GM18505 (cell line): Measurements from ENCODE around the gene MFN1.
"Not testable (repeated sequence)": the region's sequence is repeated elsewhere in the genome, so short reads cannot be mapped to it uniquely, and the experiment has no call there.

Experiments
- ATAC-seq: cut with Tn5 transposase; IDR thresholded peaks from one replicate; pipeline ENCODE4 v1.9.1; 2021; ENCODE audit not compliant: unreplicated experiment
- POLR2A ChIP-seq: IDR thresholded peaks from 4 replicates; pipeline ENCODE4 v1.6.1; 2011; ENCODE audit warnings: borderline replicate concordance; ENCODE audit not compliant: insufficient read depth, insufficient read length; ENCODE audit errors: extremely low read depth

The MFN1 gene

GRCh38 chr3:179347345-179348194 is at the start of gene MFN1:
Gene MFN1 (plus strand): TSS chr3:179347709. CDS start chr3:179348852, 1,143 bp downstream.
- ATAC-seq, result peak; percentile 93
- TF ChIP-seq POLR2A, result peak; percentile 94

GRCh38 chr3:179297971-179298725 is 49.4 kb upstream of the MFN1 start:
- ATAC-seq, result no peak
- no peak for TF ChIP-seq POLR2A

DNA sequence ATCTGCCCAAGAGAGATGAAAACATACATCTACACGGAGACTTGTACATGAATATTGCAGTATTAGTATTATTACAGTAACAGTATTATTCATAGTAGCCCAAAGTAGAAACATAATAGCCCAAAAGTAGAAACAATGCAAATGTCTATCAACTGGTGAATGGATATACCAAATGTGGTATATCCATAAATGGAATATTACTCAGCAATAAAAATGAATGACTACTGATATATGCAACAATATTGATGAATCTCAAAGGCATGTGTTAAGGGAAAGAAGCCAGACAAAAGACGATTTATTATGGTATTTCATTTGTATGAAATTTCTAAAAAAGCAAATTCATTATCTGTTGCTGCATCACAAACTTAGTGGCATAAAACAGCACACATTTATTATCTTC is 48.2 kb upstream of the MFN1 start:
- TF ChIP-seq POLR2A, result no peak

DNA sequence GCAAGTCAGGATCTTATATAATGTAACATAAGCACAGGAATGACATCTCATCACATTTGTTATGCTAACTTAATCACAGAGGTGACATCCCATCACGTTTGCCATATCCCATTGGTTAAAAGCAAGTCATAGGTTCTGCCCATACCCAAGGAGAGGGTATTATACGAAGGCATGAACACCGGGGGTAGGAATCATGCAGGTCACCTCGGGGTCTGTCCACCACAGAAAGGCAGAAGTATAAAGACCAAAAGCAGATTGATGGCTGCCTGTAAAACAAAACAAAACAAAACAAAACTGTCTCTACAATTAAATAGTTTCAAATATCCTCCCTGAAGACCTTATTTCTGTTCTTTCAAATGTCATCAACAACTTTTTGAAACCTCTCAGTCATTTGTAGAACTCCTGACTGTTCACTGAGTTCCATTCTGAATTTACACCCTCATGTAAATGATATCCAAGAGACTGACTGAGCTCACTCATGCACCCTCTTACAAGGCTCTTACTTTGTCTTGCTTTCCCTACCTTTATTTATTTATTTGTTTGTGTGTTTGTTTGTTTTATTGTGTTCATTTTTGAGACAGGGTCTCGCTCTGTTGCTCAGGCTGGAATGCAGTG is 47.4 kb upstream of the MFN1 start:
- TF ChIP-seq POLR2A, result no peak
- peak; percentile 61 for ATAC-seq

More for the DNA sequence above, 48.2 kb upstream of the MFN1 start:
- no peak for ATAC-seq

GRCh38 chr3:179301645-179302044 is 45.9 kb upstream of the MFN1 start:
- no peak for ATAC-seq
- TF ChIP-seq POLR2A, result no peak

DNA sequence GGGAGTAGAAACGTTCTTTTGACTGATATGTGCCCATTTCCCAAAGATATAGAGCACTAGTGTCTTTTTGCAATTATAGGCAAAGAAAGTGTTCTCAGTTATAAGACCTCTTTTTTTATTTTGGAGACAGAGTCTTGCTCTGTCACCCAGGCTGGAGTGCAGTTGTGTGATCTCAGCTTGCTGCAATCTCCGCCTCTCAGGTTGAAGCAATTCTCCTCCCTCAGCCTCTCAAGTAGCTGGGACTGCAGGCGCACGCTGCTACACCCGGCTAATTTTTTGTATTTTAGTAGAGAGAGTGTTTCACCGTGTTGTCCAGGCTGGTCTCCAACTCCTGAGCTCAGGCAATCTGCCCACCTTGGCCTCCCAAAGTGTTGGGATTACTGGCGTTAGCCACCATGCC is 45.4 kb upstream of the MFN1 start:
- no peak for TF ChIP-seq POLR2A
- ATAC-seq, result no peak

GRCh38 chr3:179304605-179305004 is 42.9 kb upstream of the MFN1 start:
- ATAC-seq, result no peak

DNA sequence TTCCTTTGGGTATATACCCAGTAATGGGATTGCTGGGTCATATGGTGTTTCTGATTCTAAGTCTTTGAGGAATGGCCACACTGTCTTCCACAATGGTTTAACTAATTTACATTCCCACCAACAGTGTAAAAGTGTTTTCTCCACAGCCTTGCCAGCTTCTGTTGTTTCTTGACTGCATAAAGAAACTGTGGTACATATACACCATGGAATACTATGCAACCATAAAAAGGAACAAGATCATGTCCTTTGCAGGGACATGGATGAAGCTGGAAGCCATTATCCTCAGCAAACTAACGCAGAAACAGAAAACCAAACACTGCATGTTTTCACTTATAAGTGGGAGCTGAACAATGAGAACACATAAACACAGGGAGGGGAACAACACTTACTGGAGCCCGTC is 40.1 kb upstream of the MFN1 start:
- not testable (repeated sequence) for ATAC-seq

More at GRCh38 chr3:179304605-179305004, 42.9 kb upstream of the MFN1 start:
- TF ChIP-seq POLR2A, result no peak

DNA sequence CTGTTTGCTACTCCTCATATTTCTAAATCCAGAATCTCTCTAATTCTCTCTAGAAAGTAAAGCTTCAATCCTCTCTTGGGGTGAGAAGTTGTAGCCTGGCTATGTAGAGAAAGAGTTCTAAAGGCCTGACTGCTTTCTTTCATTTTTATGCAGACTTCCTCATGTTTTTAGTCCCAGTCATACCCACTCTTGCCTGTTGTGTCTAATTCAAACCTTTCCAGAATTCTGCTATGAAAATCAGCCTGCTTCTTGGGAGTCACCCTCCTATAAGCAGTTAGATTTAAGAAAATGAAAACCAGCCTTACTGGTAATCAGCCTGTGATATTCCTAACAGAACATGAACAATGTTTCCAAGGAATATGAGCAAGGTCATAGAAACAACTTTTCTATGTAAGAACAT is 39.5 kb upstream of the MFN1 start:
- TF ChIP-seq POLR2A, result no peak
- ATAC-seq, result no peak

DNA sequence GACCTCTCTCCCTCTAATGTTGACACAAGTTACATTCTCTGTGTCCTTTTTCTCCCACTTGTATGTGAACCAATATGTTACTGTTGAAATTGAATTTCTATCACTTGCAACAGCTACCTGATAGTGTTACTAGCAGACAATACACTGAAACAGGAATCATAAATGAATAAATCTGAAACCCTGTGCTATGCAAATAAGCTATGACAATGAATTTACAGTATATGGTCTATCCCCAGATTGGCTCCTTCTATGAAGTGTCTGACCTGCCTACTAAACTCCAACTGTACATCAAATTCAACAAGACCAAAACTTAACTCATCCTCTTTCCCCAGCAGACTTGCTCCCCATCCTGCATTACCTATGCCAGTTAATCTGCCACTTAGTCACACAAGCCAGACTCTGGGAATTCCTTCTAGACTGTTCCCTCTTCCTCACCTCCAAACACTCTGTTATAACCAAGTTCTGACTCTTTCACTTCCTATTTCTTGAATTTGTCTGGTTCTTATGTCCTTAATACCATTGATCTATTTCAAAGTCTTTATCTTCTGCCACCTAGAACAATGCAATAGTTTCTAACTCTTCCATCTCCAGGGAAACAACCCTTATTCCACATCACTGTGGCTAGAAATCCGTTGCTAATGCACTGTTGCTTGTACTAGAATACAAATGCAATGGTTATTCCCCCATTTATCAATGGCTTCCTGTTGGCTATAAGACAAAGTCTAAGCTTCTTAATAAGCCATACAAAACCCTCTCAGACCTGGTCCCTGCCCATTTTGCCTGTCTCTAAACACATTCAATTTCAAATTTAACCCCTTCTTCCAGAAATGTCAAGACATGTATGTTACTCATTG is 38.1 kb upstream of the MFN1 start:
- no peak for TF ChIP-seq POLR2A
- peak; percentile 92 for ATAC-seq

GRCh38 chr3:179318876-179319275 is 28.6 kb upstream of the MFN1 start:
- no peak for ATAC-seq
- no peak for TF ChIP-seq POLR2A

GRCh38 chr3:179321668-179322285 is 25.7 kb upstream of the MFN1 start:
- TF ChIP-seq POLR2A, result no peak
- no peak for ATAC-seq
